Esophagus muscularis mucosa (tissue), 4 donors: ENCODE measurements around the gene THBS1. TPM values are rescaled to one million over a fixed set of nuclear protein-coding genes. Genes with fewer than 3 reads are reported as not detected.

Source experiments
- DNase-seq: peaks from one replicate; pipeline ENCODE4 v3.0.0-alpha.2; 2017; ENCODE audit errors: extremely low spot score
- H3K27ac ChIP-seq, 4 donors: fragments of 200-600 bp; sonication (generic); replicated peaks in 1 of 4; 1 replicate in 3 of 4; 2 replicates in 1 of 4; pipeline ENCODE4 v1.5.1; 2016 to 2019; ENCODE audit warnings: mild to moderate bottlenecking in 1 of 4
- H3K27me3 ChIP-seq, 4 donors: fragments of 200-600 bp; sonication (generic); one replicate each; pipeline versions ENCODE4 v1.5.1 to v1.6.0; 2016 to 2019
- H3K36me3 ChIP-seq, 4 donors: fragments of 200-600 bp; sonication (generic); one replicate each; pipeline ENCODE4 v1.5.1; 2016 to 2019
- H3K4me1 ChIP-seq, 4 donors: fragments of 200-600 bp; sonication (generic); one replicate each; pipeline ENCODE4 v1.5.1; 2016 to 2019
- H3K4me3 ChIP-seq, 4 donors: fragments of 200-600 bp; sonication (generic); 1 replicate in 2 of 4; 2 replicates in 2 of 4; pipeline ENCODE4 v1.5.1; 2016 to 2019; ENCODE audit warnings: mild to moderate bottlenecking in 4 of 4, moderate library complexity in 1 of 4
- H3K9me3 ChIP-seq, 4 donors: fragments of 200-600 bp; sonication (generic); 1 replicate in 3 of 4; 2 replicates in 1 of 4; pipeline ENCODE4 v1.5.1; 2016 to 2019
- CTCF ChIP-seq, 3 experiments: fragments of 200-600 bp in 2 of 3; fragments of 450-650 bp in 1 of 3; sonication (generic) in 2 of 3; IDR thresholded peaks; one replicate each; pipeline ENCODE4 v1.5.1; 2017 to 2019; ENCODE audit warnings: antibody characterized with exemption in 3 of 3, mild to moderate bottlenecking in 2 of 3, moderate library complexity in 1 of 3
- EP300 ChIP-seq: sonication (generic); formaldehyde crosslinking; IDR thresholded peaks from one replicate; pipeline ENCODE4 v1.6.1; 2017; ENCODE audit warnings: antibody characterized with exemption
- POLR2A ChIP-seq: fragments of 450-650 bp; IDR thresholded peaks from one replicate; pipeline ENCODE4 v1.6.1; 2017; ENCODE audit warnings: antibody characterized with exemption, moderate library complexity, mild to moderate bottlenecking, low read depth
- POLR2AphosphoS5 ChIP-seq, 2 donors: sonication (generic); formaldehyde crosslinking; IDR thresholded peaks; one replicate each; pipeline ENCODE4 v1.6.1; 2017; ENCODE audit warnings: antibody characterized with exemption in 2 of 2
- WGBS: methylation state at CpG from one replicate; pipeline ENCODE4 v1.1.5; 2018; 5-methylcytosine and 5-hydroxymethylcytosine counted together
- intact Hi-C: fragments of 100-400 bp; cut with DNase I; formaldehyde crosslinking; loops from one replicate; pipeline ENCODE4 v1.15.1; 2023
- total RNA-seq, 4 donors: library from RNA; depleted of rRNA; stranded (reverse); fragments of >200 nt; gene quantifications; one replicate each; pipeline versions ENCODE4 v1.1.0 to v1.2.1, GENCODE V29; 2016

THBS1 gene
- total RNA-seq, 4 donors from 2014 or later: 188 to 4,072 (median 270) TPM

GRCh38 chr15:39553947-39554693, 26.8 kb upstream of the THBS1 start:
- H3K27me3 ChIP-seq: no peaks in the 10 kb centered on the region
- H3K4me1 ChIP-seq: peaks cover 6 to 62% (median 55%) of the 10 kb centered on the region in 4 donors
- H3K36me3 ChIP-seq: no peaks in the 10 kb centered on the region
- 27% methylated on average over 2 of the region's 2 CpGs for WGBS
- intact Hi-C loops: no loop called here
- H3K9me3 ChIP-seq: no peaks in the 10 kb centered on the region
- H3K27ac ChIP-seq: peak overlapping the region in 3 of 4 donors; percentile 51 to 58 (median 54)
- DNase-seq: no peak
- H3K4me3 ChIP-seq: no peak overlapping the region
- TF ChIP-seq EP300 (no peak), CTCF (IDR thresholded peaks at IDR 0.05) (no peak), POLR2A (no peak), POLR2AphosphoS5 (IDR thresholded peaks at IDR 0.05) (peak in 1 of 2 donors; percentile 6)

DNA sequence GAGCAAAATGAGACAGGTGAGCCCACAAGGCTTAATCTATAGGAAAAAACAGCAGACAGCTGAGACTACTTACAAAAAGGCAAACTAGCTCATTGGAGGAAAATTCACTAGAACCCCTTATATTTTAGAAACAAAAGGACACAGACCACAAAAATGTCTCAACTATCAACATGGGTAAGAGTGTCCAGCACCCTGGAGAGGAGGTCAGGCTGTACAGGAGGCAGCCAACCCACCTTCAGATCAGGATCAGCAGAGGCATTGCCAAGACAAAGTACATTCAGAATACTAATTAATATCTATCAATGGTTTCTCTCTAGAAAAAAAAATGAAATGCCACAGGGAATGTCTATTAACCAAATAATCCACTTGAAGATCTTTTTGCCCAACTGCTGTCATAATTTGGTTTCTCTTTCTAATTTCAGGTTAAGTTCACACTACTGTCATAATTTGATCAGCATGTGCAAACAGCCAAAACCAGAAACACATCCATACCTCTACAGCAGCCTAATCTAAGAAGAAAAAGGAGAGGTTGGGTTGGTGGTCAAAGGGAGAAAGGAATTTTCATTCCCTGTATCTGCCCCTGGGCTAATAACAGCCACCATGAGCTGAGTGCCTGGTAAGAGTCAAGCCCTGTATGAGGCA, 26.0 kb upstream of the THBS1 start:
- no peaks in the 10 kb centered on the region for H3K9me3 ChIP-seq
- intact Hi-C loops: no loop called here
- H3K4me3 ChIP-seq: no peak overlapping the region
- no peaks in the 10 kb centered on the region for H3K36me3 ChIP-seq
- TF ChIP-seq POLR2AphosphoS5 (IDR thresholded peaks at IDR 0.05) (no peak), CTCF (IDR thresholded peaks at IDR 0.05) (no peak)
- peak overlapping the region in 3 of 4 donors; percentile 54 to 58 (median 58) for H3K27ac ChIP-seq
- peaks cover 6 to 62% (median 55%) of the 10 kb centered on the region in 4 donors for H3K4me1 ChIP-seq
- no peaks in the 10 kb centered on the region for H3K27me3 ChIP-seq
- DNase-seq: peak; percentile 60

DNA sequence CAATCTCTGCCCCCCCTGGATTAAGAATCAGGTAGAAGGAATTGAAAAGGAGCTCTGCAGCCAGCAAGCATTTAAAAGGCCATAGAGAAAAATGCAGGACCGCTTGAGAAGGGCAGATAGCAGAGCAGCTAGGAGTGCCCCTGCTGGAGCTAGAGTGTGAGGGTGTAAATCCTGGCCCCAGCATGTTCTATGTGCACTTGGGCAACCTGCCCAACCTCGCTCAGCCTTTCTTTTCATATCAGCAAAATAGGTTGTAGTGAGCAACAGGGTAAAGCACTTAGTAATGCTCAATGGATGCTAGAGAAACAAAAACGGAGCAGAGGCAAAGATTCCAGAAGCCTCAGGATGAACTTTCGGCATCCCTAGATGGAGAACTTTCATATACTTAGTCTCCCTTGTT, 25.0 kb upstream of the THBS1 start:
- Histone ChIP-seq H3K36me3 (no peaks in the 10 kb centered on the region), H3K4me3 (no peak overlapping the region), H3K27me3 (no peaks in the 10 kb centered on the region), H3K27ac (peak overlapping the region; percentile 28 to 58 (median 56)), H3K4me1 (peaks cover 6 to 62% (median 55%) of the 10 kb centered on the region in 4 donors), H3K9me3 (no peaks in the 10 kb centered on the region)
- TF ChIP-seq CTCF (IDR thresholded peaks at IDR 0.05): no peak
- no peak for TF ChIP-seq EP300
- TF ChIP-seq POLR2A: no peak
- TF ChIP-seq POLR2AphosphoS5 (IDR thresholded peaks at IDR 0.05): no peak
- DNase-seq: peak; percentile 62
- intact Hi-C loops: no loop called here
- WGBS: 68% methylated on average over 4 of the region's 4 CpGs

DNA sequence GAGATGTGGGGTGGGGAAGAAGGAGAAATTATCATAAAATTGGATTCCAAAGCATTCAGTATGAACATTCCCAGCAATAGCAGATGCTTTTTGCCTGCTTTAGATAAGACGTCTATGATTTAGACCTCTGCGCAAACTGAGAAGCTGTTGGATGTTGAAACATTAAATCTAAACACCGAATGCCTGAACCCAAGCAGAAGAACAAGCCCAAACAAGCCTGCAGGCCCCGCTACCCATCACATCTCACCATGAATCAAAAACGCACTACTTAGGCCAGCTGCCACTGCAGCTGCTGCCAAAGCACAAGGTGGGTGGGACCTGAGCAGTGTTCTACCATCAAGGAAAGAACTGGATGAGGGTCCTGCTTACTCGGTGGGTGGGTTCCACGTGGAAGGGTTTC, 24.4 kb upstream of the THBS1 start:
- peak; percentile 75 for DNase-seq
- H3K4me1 ChIP-seq: peaks cover 6 to 62% (median 55%) of the 10 kb centered on the region in 4 donors
- H3K4me3 ChIP-seq: no peak overlapping the region
- H3K36me3 ChIP-seq: no peaks in the 10 kb centered on the region
- H3K27ac ChIP-seq: peak overlapping the region; percentile 14 to 58 (median 56)
- H3K9me3 ChIP-seq: no peaks in the 10 kb centered on the region
- WGBS: 66% methylated on average over 7 of the region's 7 CpGs
- intact Hi-C loops: no loop called here
- TF ChIP-seq EP300: no peak
- H3K27me3 ChIP-seq: no peaks in the 10 kb centered on the region

DNA sequence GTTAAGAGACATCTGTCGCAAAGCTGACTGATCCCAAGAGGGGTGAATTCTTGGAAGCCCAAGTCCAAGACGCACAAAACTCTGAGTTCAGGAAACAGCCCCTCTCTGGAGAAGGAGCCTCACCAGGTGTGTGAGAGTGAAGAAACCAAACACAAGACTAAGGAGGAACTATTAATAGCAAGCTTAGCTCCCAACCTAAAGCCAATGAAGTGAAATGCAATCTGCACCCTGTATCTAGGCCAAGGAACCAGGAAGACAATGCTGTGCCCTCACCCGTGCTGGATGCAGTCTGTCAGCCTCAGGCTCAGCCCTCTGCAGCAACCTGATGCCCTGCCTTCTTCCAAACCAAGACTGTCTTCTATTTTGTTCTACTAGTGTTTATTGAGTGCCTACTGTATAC, 22.5 kb upstream of the THBS1 start:
- no peaks in the 10 kb centered on the region for H3K27me3 ChIP-seq
- WGBS: 81% methylated on average over 3 of the region's 3 CpGs
- intact Hi-C loops: no loop called here
- TF ChIP-seq POLR2AphosphoS5 (IDR thresholded peaks at IDR 0.05) (no peak), EP300 (no peak), POLR2A (no peak), CTCF (IDR thresholded peaks at IDR 0.05) (no peak)
- peak; percentile 68 for DNase-seq
- H3K36me3 ChIP-seq: no peaks in the 10 kb centered on the region
- H3K4me3 ChIP-seq: no peak overlapping the region
- H3K4me1 ChIP-seq: peaks cover 6 to 50% (median 44%) of the 10 kb centered on the region in 4 donors
- H3K9me3 ChIP-seq: no peaks in the 10 kb centered on the region
- no peak overlapping the region for H3K27ac ChIP-seq
